Measurements from ENCODE around the gene RGS8. TPM values are rescaled to one million over a fixed set of nuclear protein-coding genes. Genes with fewer than 3 reads are reported as not detected.

The RGS8 gene
- total RNA-seq, 1 experiment from 2014 or later, result not detected

DNA sequence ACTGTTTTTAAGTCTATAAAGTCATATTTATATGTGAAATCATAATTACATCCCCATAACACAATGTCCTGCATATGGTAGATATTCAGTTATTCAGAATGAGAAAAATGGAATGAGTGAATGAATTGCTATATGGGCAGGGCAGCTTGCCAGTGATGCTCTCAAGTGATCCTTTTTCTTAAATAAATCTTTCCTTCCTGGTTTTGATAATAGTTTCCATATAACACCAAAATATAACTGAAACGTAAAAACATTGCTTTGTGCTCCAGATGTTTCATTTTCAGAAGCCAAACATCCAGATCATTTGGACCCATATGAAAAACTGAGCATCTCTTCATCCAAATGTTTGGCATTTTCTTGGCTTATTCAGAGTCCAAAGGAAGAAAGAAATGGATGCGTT is 30.2 kb upstream of the RGS8 start:
- CTCF ChIA-PET, result no interaction called here
- peaks cover 9% of the 10 kb centered on the region for H3K4me1 ChIP-seq (replicated peaks; ENCODE audit: insufficient read depth)
- H3K4me2 ChIP-seq, result no peak overlapping the region
- intact Hi-C loops (cut with micrococcal nuclease; ENCODE audit: unreplicated experiment), result no loop called here
- no peak for TF ChIP-seq EZH2 (IDR thresholded peaks at IDR 0.05; ENCODE audit: low read depth)
- TF ChIP-seq, protein P1, sequence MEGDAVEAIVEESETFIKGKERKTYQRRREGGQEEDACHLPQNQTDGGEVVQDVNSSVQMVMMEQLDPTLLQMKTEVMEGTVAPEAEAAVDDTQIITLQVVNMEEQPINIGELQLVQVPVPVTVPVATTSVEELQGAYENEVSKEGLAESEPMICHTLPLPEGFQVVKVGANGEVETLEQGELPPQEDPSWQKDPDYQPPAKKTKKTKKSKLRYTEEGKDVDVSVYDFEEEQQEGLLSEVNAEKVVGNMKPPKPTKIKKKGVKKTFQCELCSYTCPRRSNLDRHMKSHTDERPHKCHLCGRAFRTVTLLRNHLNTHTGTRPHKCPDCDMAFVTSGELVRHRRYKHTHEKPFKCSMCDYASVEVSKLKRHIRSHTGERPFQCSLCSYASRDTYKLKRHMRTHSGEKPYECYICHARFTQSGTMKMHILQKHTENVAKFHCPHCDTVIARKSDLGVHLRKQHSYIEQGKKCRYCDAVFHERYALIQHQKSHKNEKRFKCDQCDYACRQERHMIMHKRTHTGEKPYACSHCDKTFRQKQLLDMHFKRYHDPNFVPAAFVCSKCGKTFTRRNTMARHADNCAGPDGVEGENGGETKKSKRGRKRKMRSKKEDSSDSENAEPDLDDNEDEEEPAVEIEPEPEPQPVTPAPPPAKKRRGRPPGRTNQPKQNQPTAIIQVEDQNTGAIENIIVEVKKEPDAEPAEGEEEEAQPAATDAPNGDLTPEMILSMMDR (conservative IDR thresholded peaks at IDR 0.05), result no peak
- POLR2A ChIA-PET (ENCODE audit: unreplicated experiment), result no interaction called here
- H3K79me2 ChIP-seq (ENCODE audit: low read depth), result no peaks in the 10 kb centered on the region
- no peak overlapping the region for H2AFZ ChIP-seq
- H3K9me2 ChIP-seq (ENCODE audit: insufficient read depth), result no peaks in the 10 kb centered on the region
- no peak for DNase-seq
- no peaks in the 10 kb centered on the region for H3F3A ChIP-seq (ENCODE audit: insufficient read depth, low read depth)
- no peaks in the 10 kb centered on the region for H3K27me3 ChIP-seq (ENCODE audit: insufficient read depth, low read depth)
- no peak overlapping the region for H3K27ac ChIP-seq
- no peaks in the 10 kb centered on the region for H3K36me3 ChIP-seq (ENCODE audit: low read depth)
- BruUV-seq (replicated peaks), result no TSS peak
- H3K9me3 ChIP-seq (ENCODE audit: insufficient read depth, low read depth), result no peaks in the 10 kb centered on the region
- H4K20me1 ChIP-seq (ENCODE audit: insufficient read depth), result no peaks in the 10 kb centered on the region; the same call in 1 of the 2 replicates
- no peak overlapping the region for H3K4me3 ChIP-seq

DNA sequence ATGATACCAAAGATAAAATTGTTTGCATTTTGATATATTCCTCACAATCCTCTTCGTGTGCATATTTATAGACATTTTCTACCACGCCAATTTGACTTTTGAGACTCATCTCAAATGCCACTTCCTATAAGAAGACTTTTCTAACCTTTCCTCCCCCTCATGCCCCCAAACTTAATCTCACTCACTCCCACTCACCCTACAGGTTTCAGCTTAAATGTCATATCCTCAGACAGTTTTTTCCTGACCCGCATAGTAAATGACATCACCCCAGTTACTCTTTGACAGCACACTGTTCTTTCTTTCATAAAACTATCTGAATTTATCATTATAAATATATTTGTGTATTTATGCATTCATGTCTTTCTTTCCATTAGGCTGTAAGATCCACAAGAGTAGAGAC is 29.6 kb upstream of the RGS8 start:
- Histone ChIP-seq H4K20me1 (ENCODE audit: insufficient read depth) (no peaks in the 10 kb centered on the region; the same call in 1 of the 2 replicates), H3F3A (ENCODE audit: insufficient read depth, low read depth) (no peaks in the 10 kb centered on the region), H3K4me1 (replicated peaks; ENCODE audit: insufficient read depth) (peaks cover 9% of the 10 kb centered on the region), H3K9me2 (ENCODE audit: insufficient read depth) (no peaks in the 10 kb centered on the region), H3K4me2 (no peak overlapping the region), H3K9me3 (ENCODE audit: insufficient read depth, low read depth) (no peaks in the 10 kb centered on the region), H3K27me3 (ENCODE audit: insufficient read depth, low read depth) (no peaks in the 10 kb centered on the region), H2AFZ (no peak overlapping the region), H3K27ac (no peak overlapping the region), H3K36me3 (ENCODE audit: low read depth) (no peaks in the 10 kb centered on the region), H3K79me2 (ENCODE audit: low read depth) (no peaks in the 10 kb centered on the region), H3K4me3 (no peak overlapping the region)
- ChIA-PET POLR2A (ENCODE audit: unreplicated experiment) (no interaction called here), CTCF (no interaction called here)
- BruUV-seq (replicated peaks), result no TSS peak
- DNase-seq, result no peak
- intact Hi-C loops (cut with micrococcal nuclease; ENCODE audit: unreplicated experiment), result no loop called here
- TF ChIP-seq, protein P1 (conservative IDR thresholded peaks at IDR 0.05), result no peak
- no peak for TF ChIP-seq EZH2 (IDR thresholded peaks at IDR 0.05; ENCODE audit: low read depth)

DNA sequence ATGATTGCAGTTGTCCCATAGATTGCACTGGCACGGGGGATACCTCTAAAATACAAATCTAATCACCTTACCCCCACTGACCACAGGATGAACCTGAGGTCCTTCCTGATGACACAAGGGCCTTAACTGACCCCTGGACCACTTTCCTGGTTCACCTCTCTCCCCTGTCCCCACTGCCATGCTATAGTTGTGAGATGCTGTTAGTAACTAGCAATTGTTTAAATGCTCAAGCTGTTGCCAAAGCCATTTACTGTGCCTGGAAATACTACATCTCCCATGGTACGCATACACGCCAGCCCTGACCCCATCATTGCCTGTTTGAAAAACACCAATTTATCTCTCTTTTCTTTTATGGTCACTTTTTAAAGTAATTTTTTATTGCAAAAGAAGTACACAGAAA is 29.1 kb upstream of the RGS8 start:
- intact Hi-C loops (cut with micrococcal nuclease; ENCODE audit: unreplicated experiment), result no loop called here
- no peak overlapping the region for H2AFZ ChIP-seq
- no peaks in the 10 kb centered on the region for H3K9me2 ChIP-seq (ENCODE audit: insufficient read depth)
- CTCF ChIA-PET, result no interaction called here
- no peak overlapping the region for H3K27ac ChIP-seq
- no peaks in the 10 kb centered on the region for H3F3A ChIP-seq (ENCODE audit: insufficient read depth, low read depth)
- no peaks in the 10 kb centered on the region for H3K79me2 ChIP-seq (ENCODE audit: low read depth)
- no peak for TF ChIP-seq EZH2 (IDR thresholded peaks at IDR 0.05; ENCODE audit: low read depth)
- TF ChIP-seq, protein P1 (conservative IDR thresholded peaks at IDR 0.05), result no peak
- H3K4me2 ChIP-seq, result no peak overlapping the region
- POLR2A ChIA-PET (ENCODE audit: unreplicated experiment), result no interaction called here
- no peaks in the 10 kb centered on the region for H3K36me3 ChIP-seq (ENCODE audit: low read depth)
- no TSS peak for BruUV-seq (replicated peaks)
- no peaks in the 10 kb centered on the region; the same call in 1 of the 2 replicates for H4K20me1 ChIP-seq (ENCODE audit: insufficient read depth)
- no peaks in the 10 kb centered on the region for H3K9me3 ChIP-seq (ENCODE audit: insufficient read depth, low read depth)
- no peak for DNase-seq
- H3K27me3 ChIP-seq (ENCODE audit: insufficient read depth, low read depth), result no peaks in the 10 kb centered on the region
- H3K4me3 ChIP-seq, result no peak overlapping the region
- H3K4me1 ChIP-seq (replicated peaks; ENCODE audit: insufficient read depth), result peaks cover 9% of the 10 kb centered on the region
